Mucosa of rectum (tissue), 2 donors: ENCODE results near the gene GSE1.

Experiments used
- H3K27ac ChIP-seq, 2 donors: one replicate each; pipeline ENCODE4 v1.7.0; 2013; ENCODE audit warnings: inconsistent platforms in 2 of 2, low read depth in 2 of 2, low read length in 2 of 2
- H3K27me3 ChIP-seq, 2 donors: one replicate each; pipeline ENCODE4 v1.7.0; 2013; ENCODE audit warnings: low read length in 2 of 2; ENCODE audit not compliant: control insufficient read depth in 2 of 2, insufficient read depth in 2 of 2
- H3K36me3 ChIP-seq, 2 donors: one replicate each; pipeline ENCODE4 v1.7.0; 2013; ENCODE audit warnings: low read length in 2 of 2; ENCODE audit not compliant: control insufficient read depth in 2 of 2, insufficient read depth in 2 of 2
- H3K4me1 ChIP-seq, 2 donors: one replicate each; pipeline ENCODE4 v1.7.0; 2013; ENCODE audit warnings: low read length in 2 of 2, mild to moderate bottlenecking in 1 of 2; ENCODE audit not compliant: control insufficient read depth in 2 of 2, insufficient read depth in 2 of 2
- H3K4me3 ChIP-seq, 2 donors: one replicate each; pipeline ENCODE4 v1.7.0; 2013; ENCODE audit warnings: low read length in 2 of 2
- H3K9ac ChIP-seq, 2 donors: one replicate each; pipeline ENCODE4 v1.7.0; 2013; ENCODE audit warnings: low read length in 2 of 2, low read depth in 1 of 2, mild to moderate bottlenecking in 1 of 2
- H3K9me3 ChIP-seq, 2 donors: one replicate each; pipeline ENCODE4 v1.7.0; 2013; ENCODE audit warnings: low read length in 2 of 2; ENCODE audit not compliant: control insufficient read depth in 2 of 2
- donor health status: healthy.
- donor health status: Normal muscosa, but diverticular disease.

Gene GSE1

DNA sequence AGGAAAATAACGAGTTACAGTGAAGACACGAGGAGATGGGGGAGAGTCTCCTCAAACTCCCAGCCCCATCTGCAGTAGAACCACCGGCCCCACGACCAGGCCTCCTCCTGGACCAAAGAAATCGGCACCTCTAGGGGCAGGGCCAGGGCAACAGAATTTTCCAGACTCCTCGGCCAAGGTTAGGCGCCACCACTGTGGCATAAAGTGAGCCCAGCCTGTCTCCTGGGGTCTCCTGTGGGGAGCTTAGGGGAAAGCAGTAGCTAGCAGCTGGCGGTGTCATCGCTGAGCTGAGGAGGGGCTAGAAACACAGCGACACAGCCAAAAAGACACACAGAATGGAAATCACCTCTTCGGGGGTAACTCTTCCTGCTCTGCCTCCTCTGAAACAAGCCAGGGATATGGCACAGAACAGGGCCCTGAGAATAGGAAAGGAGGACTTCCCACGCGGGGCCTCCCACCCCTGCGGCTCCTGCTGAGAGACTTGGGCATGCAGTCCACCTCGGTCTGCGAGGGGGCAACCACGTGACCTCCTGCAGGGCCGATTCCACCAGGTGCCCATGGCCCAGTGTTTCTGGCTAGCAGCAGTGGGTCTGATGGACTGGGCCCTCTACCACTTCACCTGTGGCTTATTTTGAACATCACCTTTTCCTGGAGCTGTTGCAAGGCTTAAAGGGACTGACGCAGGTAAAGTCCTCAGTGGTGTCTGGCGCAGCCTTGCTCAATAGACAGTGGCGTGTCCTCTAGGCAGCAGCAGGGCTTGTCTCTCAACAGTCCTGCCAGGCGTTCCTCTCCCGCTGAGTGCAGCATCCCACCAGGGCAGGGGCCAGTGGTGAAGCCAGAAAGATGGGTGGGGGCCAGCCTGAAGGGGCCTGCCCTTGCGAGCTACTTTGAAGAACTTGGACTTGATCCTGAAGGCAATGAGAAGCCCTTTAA lies 82.3 kb downstream of the GSE1 start:
- Histone ChIP-seq H3K4me1 (no peaks in the 10 kb centered on the region), H3K27me3 (no peaks in the 10 kb centered on the region), H3K4me3 (no peak overlapping the region), H3K27ac (no peak overlapping the region), H3K36me3 (no peaks in the 10 kb centered on the region), H3K9ac (no peak overlapping the region), H3K9me3 (no peaks in the 10 kb centered on the region)

DNA sequence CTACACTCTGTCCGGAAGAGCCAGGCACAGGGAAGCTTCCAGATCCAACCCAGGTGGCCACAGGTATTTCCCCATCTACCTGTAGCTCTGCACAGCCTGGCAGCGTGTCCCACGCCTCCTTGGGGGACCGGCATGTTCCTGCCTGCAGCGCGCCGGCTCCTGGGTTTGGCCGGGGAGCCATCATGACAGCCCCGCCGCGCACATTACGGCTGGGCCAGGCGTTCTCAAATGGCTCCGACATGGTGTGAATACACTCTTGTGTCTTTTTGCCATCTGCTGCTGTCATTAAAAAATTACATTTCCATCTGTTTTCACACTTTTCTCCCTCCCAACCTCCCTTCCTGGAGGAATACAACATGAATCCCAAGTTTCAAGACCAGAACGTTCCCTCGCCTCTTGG lies 83.7 kb downstream of the GSE1 start:
- H3K9ac ChIP-seq = no peak overlapping the region
- H3K27me3 ChIP-seq = no peaks in the 10 kb centered on the region
- no peaks in the 10 kb centered on the region for H3K4me1 ChIP-seq
- H3K9me3 ChIP-seq = no peaks in the 10 kb centered on the region
- no peak overlapping the region for H3K4me3 ChIP-seq
- no peaks in the 10 kb centered on the region for H3K36me3 ChIP-seq
- H3K27ac ChIP-seq = no peak overlapping the region

DNA sequence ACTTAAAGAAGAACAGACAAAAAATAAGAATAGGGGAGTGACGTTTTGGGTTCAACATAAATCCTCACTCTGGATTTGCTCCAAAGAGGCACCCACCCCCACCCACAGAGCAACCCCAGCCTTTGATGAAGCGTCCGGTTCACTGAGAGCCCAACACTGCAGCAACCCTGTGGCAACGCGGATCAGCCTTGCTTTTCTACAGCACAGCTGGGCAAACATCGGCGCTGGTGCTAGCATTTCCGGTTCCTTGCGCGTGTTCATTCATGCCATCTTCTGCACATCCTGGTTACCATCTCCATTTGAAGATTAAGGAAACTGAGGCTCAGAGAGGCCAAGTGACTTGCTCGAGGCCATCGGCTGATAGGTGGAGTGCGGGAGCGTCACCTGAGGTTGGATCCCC lies 84.3 kb downstream of the GSE1 start:
- no peak overlapping the region for H3K27ac ChIP-seq
- H3K36me3 ChIP-seq = no peaks in the 10 kb centered on the region
- H3K4me1 ChIP-seq = no peaks in the 10 kb centered on the region
- H3K27me3 ChIP-seq = no peaks in the 10 kb centered on the region
- H3K9me3 ChIP-seq = no peaks in the 10 kb centered on the region
- no peak overlapping the region for H3K4me3 ChIP-seq
- no peak overlapping the region for H3K9ac ChIP-seq

DNA sequence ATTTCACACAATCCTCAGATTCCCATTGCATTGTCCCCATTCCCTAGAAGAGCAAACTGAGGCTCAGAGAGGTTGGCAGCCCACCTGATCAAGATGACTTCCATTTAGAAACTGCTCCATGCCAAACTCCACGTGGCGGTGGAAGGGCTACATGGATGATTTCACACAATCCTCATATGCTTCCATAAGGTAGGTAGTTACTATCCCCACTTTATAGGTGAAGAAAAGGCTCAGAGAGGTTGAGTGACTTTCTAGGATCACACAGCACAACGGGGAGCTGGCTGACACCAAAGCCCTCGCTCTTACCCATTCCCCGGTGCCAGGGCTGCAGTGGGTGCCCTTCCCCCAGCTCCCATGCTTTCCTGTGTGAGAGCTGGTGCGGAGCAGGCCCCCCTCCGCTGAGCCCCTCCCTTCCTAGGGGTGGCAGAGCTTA lies 85.4 kb downstream of the GSE1 start:
- Histone ChIP-seq H3K27me3 (no peaks in the 10 kb centered on the region), H3K27ac (no peak overlapping the region), H3K9me3 (no peaks in the 10 kb centered on the region), H3K9ac (no peak overlapping the region), H3K36me3 (no peaks in the 10 kb centered on the region), H3K4me3 (no peak overlapping the region), H3K4me1 (no peaks in the 10 kb centered on the region)

DNA sequence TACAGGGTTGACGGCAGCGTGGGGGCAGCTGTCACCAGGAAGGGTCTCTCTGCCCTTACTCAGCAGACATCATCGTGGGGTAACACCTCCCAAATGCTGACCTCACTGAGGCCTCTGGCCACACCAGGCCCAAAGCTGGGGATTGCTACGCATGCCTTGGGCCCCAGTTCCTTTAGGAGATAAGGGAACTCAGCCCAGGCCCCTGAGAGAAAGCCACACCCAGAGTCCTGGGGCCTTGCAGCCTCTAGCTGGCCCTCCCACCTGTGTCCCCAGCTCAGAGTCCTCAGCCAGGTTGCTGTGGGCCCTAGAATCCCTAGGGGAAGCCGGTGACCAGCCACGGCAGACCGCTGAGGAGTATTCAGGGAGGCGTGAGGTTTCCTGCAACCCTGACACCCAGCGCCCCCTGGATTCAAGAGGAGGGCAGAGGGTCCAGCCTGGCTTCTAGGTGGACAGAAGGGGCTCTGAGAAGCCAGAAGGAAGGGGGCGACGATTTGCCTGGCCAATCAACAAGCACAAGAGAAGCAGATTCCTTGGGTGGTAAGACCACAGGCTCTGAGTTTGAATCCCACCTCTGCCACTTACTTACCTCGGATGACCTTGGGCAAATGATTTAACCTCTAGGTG lies 85.9 kb downstream of the GSE1 start:
- Histone ChIP-seq H3K27me3 (no peaks in the 10 kb centered on the region), H3K9ac (no peak overlapping the region), H3K4me1 (no peaks in the 10 kb centered on the region), H3K9me3 (no peaks in the 10 kb centered on the region), H3K27ac (no peak overlapping the region), H3K4me3 (no peak overlapping the region), H3K36me3 (no peaks in the 10 kb centered on the region)

DNA sequence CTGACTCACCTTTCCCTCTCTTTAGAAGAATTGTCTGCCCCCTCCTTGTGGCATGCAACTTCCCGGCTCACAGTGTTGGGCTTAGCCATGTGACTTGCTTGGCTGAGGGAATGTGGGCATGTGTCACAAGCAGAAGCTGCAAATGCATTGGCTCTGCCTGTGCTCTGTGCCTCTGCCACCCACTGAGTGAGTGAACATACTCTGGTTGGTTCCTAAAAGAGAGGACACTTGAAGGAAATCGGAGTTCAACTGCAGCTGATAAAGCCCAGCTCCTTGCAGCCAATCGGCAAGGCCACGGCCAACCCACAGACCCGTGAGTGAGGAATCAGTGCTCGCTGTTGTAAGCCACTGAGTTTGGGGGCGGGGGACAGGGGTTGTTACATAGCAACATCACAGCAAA lies 86.5 kb downstream of the GSE1 start:
- H3K4me3 ChIP-seq = no peak overlapping the region
- H3K27me3 ChIP-seq = no peaks in the 10 kb centered on the region
- no peaks in the 10 kb centered on the region for H3K4me1 ChIP-seq
- no peaks in the 10 kb centered on the region for H3K36me3 ChIP-seq
- H3K9me3 ChIP-seq = no peaks in the 10 kb centered on the region
- H3K9ac ChIP-seq = no peak overlapping the region
- H3K27ac ChIP-seq = no peak overlapping the region

DNA sequence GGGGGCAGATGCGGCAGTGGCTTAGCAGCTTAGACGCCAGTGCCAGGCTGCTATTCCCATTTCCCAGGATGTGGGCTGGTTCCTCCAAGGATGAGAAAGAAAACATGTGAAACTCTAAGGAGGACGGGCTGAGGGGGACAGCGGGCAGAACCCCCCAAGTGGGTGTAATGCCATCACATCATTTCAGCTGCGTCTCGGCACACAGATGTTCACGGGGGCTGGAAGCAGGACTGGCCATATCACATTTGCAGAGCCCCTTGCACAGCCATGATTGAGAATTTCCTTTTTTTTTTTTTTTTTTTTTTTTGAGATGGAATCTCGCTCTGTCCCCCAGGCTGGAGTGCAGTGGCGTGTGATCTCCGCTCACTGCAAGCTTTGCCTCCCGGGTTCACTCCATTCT lies 90.9 kb downstream of the GSE1 start:
- Histone ChIP-seq H3K36me3 (no peaks in the 10 kb centered on the region), H3K27me3 (no peaks in the 10 kb centered on the region), H3K4me3 (no peak overlapping the region), H3K9ac (no peak overlapping the region), H3K4me1 (no peaks in the 10 kb centered on the region), H3K9me3 (no peaks in the 10 kb centered on the region), H3K27ac (no peak overlapping the region)

DNA sequence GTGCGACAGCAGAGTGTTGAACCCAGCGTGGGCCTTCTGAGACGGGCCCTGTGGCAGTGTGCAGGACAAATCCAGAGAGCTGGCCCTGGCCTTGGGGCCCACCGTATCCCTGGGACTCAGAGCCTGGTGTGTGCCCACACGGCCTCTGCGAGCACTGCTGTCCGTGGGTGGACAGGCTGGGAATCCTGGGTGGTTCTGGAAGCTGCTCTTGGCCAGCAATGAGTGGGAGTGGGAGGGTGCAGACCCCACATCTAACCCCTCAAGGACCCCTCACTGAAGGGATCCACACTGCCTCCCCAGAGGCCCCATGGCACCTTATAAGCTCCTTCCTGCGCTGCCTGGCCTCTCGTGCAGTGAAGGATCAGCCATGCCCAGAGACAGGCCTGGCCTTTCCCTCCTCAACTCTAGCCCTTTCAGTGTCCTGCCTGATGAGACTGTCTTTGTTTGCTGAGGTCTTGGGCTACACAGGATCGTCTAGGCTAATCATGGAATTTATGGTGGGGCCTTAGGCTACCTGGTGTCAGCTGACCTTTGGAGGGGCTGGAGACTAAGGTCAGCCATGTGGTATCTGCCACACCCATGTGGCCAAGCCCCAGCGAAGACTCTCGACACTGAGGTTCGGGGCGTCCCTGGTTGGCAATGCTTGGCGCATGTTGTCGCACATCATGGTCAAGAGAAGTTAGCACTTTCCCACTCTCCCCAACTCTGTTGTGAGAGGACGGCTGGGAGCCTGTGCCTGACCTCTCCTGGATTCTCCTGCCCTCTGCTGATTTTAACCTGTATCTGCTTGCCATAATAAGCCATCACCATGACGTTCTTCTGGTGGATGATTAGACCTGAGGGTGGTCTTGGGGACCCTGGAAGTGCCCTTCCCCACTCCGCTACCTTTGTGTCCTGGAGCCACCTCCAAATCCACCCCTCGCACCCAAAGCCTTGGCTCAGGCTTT lies 92.1 kb downstream of the GSE1 start:
- H3K36me3 ChIP-seq = no peaks in the 10 kb centered on the region
- H3K4me3 ChIP-seq = no peak overlapping the region
- no peaks in the 10 kb centered on the region for H3K27me3 ChIP-seq
- no peaks in the 10 kb centered on the region for H3K4me1 ChIP-seq
- no peak overlapping the region for H3K9ac ChIP-seq
- H3K27ac ChIP-seq = no peak overlapping the region
- H3K9me3 ChIP-seq = no peaks in the 10 kb centered on the region

DNA sequence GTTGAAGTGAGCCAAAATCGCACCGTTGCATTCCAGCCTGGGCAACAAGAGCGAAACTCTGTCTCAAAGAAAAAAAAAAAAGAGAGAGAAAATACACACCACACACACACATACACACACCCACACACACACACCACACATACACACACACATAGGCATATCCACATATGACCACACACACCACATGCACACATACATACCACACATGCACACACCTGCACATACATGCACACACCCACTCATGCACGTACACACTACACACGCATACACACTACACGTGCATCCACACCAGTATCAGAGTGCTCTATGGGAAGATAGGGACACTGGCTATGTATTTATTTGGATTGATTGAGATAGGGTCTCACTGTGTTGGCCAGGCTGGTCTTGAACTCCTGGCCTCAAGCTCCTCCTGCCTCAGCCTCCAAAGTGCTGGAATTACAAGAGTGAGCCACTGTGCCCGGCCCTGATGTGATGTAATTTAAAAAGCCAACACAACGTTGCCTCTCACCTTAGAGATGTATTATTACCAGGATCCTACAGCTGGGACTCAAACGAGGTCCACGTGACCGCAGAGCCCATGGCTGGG lies 93.4 kb downstream of the GSE1 start:
- Histone ChIP-seq H3K4me1 (no peaks in the 10 kb centered on the region), H3K27me3 (no peaks in the 10 kb centered on the region)

More for the DNA sequence above, 93.4 kb downstream of the GSE1 start:
- no peak overlapping the region for H3K4me3 ChIP-seq
- H3K27ac ChIP-seq = no peak overlapping the region
- H3K36me3 ChIP-seq = no peaks in the 10 kb centered on the region
- H3K9me3 ChIP-seq = no peaks in the 10 kb centered on the region
- no peak overlapping the region for H3K9ac ChIP-seq
